ENCODE measurements around the gene PROSER2.
A peak's percentile ranks its signal among the peaks of the same experiment; 100 is the strongest.

The PROSER2 gene

GRCh38 chr10:11869743-11870460, 46.7 kb downstream of the PROSER2 start:
- DNase-seq = no peak
- no peak for ATAC-seq

- ATAC-seq = no peak
Measured at GRCh38 chr10:11870461-11870780, 47.3 kb downstream of the PROSER2 start.

GRCh38 chr10:11870900-11871400, 47.8 kb downstream of the PROSER2 start:
- no peak for ATAC-seq
- no peak for DNase-seq

More at GRCh38 chr10:11870461-11870780, 47.3 kb downstream of the PROSER2 start:
- no peak for DNase-seq

DNA sequence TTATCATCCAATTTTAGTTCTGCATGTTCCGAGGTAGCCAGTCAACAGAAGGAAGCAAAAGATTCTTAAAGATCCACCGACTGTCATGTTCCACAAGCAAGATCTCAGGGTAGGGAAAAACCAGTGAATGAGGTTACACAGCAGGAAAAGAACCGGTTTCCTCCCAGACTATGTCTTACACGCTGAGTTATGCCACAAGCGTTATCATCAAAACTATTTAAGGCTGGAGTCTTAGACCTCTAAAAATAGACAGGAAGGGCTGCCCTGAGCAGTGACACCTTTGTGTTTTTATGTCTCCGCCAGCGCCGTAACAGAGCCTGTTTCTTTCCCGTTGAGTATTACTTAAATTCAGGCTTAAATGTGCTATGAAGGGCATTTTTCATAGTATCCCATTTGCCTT, 48.3 kb downstream of the PROSER2 start:
- DNase-seq (no peak), ATAC-seq (no peak)

DNA sequence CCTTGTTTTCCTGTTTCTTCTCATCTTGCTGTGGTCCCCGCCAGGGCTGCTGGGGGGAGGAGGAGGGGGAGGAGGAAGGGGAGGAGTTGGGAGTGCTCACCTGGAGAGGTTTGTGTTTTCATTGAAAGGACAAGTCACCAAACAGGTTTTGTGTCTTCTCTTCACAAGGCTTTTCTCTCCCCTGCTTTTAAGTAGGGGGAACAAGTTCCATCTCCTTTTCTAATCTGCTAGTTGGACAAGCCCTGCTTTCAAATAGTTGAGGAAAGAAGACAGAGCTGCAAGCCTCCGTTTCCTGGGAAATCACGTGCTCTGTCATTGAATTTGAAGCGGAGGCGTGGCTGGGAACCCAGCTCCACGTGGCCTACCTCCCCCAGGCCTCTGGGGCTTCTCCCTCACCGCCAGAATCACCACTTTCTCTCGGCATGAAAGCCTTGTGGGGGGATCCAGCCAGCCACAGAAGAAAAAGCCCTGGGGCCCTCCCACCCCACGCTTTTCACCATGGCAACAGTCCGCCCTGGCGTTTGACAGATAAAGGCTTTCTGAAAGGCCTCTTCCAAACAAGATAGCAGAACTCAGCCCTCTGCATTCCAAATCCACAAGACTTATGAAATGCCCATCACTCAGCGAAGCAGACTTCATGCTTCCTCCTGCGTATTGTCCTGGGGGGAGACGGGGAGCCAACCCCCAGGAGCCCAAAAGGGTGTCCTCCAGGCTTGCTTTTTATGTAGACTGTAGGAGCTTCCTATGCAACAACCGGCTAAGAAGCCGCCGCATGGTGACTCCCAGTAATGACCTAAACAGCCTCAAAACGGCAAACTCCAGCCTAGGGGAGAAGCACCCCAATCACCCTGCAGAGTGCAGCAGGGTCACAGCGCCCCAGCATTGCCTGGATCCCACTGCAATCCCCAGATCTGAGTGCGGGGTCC, 51.7 kb downstream of the PROSER2 start:
- ATAC-seq (peak; percentile 87), DNase-seq (peak; percentile 69)

GRCh38 chr10:11875494-11876281, 52.5 kb downstream of the PROSER2 start:
- ATAC-seq (no peak), DNase-seq (no peak)

DNA sequence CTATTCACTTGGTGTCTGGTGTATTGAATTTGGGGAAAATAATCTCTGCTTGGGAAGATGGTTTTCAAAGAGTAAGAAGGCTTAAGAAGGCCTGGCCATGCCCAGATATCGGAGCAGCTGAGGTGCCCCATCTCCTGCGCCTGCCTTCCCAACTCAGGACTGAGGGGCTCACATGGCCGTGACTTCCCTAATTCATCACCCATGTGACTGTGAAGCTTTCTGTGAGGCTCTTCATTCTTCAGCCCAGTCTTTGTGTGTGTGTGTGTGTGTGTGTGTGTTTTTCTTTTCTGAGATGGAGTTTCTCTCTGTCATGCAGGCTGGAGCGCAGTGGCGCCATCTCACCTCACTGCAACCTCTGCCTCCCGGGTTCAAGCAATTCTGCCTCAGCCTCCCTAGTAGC, 53.2 kb downstream of the PROSER2 start:
- DNase-seq = no peak
- no peak for ATAC-seq

DNA sequence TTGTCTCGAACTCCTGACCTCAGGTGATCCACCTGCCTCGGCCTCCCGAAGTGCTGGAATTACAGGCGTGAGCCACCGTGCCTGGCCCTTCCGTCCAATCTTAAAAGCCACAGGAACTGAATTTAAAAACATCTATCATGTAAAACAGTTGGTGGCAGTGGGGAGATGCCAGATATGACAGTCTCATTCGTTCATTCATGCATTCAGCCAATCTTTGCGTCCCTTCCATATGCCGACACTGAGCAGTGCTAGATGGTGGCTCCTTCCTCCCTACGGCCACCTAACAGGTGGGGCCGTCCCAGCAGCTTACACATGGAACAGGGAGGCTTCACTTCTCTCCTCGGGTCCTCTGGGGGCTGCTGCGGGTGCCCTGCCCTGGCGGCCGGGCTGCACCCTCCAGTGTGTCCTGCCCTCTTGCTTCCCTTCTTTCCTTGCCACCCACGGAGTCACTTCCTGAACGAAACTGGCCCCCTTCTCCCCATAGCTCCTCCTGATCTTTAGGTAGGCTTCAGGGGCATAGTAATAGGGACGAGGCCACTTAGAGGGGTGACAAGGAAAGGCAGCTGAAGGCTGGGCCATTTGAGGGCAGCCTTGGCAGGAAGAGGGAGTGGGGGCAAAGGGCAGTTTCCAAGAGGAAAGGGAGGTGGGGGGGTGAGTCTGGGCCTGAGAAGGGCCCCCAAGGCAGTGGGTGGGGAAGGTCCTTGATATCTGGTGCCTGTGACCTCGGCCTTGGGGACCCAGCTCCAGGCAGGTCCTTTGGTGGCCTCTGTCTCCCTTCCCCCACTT, 53.8 kb downstream of the PROSER2 start:
- DNase-seq (no peak), ATAC-seq (no peak)

DNA sequence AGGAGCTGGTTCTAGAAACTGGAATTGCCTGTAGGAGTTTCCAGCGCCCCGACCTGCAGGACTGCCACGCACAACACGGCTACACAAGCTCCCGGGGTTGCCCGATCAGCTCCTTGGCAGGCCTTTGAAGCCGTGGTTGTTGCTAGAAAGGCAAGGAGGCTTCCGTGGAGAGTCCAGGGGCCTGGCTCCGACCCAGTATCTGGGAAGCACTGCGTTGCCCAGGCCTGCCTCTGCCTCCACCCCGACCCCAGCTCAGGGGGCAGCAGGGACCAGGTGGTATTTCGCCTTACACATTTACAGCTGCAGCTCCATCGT, 54.4 kb downstream of the PROSER2 start:
- ATAC-seq (no peak), DNase-seq (no peak)

GRCh38 chr10:11878776-11879175, 55.6 kb downstream of the PROSER2 start:
- DNase-seq (no peak), ATAC-seq (no peak)

- ATAC-seq = no peak
- DNase-seq = no peak
Measured at GRCh38 chr10:11879387-11880094, 56.4 kb downstream of the PROSER2 start.

DNA sequence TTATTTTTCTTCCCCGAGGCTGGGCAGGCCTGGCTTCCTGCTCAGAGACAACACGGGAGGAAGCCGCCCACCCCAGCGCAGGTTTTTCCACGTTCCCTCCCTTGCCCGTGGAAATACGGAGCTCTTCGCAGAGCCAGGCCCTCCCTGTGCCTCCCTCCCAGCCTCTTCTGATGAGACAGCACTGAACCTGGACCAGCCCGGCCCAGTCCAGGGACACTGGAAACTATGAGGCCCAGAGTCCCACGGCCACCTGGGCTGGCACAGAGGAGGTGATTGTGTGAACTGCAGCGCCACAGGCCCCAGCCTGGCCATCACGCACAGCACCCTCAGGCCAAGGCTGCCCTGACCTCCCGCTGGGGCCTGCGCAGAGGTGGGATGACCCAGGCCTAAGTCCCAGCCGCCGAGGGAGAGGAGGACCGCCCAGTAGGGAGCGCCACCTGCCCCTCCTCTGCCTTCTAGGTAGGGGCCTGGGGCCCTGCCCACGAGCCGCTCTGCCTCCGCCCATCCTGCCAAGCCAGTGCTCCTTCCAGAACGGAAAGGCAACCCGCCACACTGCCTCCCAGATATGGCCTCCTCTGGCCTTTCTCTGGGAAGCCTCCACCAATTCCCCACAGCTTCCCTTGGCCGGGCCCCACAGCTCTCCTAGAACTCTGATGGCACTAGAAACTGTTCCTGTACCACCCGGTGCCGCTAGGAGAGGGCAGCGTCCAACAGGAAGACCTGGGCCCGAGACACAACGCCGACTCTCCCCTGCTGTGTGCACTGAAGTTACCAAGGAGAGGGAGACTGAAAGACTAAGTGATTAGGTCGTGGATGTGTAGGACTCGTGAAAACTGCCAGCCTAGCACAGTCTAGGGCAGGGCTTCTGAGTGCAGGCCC, 57.2 kb downstream of the PROSER2 start:
- no peak for DNase-seq
- ATAC-seq = no peak

GRCh38 chr10:11881030-11881476, 57.9 kb downstream of the PROSER2 start:
- no peak for ATAC-seq
- DNase-seq = no peak

DNA sequence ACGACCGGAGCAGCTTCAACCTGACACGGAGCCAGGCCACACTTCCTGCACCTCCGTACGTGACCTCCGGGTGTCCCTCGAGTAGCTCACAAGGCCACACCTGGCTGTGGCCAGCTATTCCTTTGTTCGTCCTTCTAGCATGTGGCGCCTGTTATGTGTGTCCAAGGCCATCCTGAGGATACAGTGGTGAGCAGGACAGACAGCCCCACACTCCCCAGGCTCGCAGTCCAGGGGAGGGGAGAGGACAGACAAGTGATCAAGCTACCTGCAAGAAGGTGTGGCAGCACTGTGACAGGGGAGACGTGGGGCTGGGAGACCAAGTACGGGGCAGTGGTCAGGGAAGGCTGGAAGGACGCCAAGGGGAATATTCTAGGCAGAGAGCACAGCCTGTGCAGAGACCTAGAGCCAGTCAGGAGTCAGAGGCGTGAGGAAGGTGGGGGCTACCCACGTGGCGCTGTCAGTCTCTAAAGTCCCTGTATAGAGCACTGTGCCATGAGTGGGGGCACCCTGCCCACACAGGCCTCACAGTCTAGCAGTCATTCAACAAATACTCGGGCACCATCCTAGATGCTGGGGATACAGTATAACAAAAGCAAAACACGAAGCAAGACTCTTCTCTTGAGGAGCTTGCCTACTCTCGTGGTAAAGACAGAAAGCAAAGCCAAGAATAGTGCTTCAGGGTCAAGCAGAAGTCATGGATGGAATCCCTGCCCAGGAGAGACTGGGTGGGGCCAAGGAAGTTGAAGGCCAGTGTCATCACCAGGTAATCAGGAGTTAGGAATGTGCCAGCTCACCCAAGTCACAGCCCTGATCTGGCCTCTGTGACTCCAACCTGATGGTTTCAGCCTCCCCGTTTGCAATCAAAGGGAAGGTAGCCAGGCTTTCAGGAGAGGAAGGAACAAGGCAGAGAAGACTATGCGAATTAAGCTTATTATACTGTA, 58.6 kb downstream of the PROSER2 start:
- ATAC-seq (no peak), DNase-seq (no peak)

DNA sequence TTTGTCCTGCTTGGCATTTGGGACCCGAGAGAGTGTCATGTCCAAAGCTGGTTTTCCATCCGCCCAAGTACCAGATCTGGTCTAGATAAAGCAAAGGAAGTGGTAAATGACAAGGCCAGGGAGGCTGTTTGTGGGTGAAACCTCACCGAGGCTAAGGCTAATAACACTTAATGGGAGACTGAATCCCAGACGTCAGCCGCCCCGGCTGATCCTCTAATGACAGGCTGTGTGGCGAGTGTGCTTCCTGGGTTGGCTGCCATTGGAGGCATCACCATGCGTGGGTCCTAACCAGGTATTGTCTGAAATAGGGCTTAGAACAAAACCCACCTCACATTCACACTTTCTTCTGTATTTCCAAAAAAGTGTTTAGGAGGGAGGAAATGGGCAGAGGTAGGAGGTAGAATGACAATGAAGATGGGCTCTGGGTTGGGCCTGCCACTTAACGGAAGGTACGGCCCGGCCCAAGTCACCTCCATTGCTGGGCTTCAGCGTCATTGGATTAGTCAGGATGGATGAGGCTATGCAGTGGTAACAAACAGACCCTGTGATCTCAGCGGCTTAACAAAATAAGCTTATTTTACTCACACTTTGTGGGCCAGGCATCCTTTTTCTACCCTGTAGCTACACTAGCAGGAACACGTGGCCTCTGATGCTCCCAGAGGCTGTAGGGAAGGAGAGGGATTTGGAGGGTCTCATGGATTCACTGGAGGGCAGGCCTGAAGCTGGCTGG, 59.7 kb downstream of the PROSER2 start:
- DNase-seq = no peak
- no peak for ATAC-seq

GRCh38 chr10:11884706-11885423, 61.7 kb downstream of the PROSER2 start:
- DNase-seq (no peak), ATAC-seq (no peak)

DNA sequence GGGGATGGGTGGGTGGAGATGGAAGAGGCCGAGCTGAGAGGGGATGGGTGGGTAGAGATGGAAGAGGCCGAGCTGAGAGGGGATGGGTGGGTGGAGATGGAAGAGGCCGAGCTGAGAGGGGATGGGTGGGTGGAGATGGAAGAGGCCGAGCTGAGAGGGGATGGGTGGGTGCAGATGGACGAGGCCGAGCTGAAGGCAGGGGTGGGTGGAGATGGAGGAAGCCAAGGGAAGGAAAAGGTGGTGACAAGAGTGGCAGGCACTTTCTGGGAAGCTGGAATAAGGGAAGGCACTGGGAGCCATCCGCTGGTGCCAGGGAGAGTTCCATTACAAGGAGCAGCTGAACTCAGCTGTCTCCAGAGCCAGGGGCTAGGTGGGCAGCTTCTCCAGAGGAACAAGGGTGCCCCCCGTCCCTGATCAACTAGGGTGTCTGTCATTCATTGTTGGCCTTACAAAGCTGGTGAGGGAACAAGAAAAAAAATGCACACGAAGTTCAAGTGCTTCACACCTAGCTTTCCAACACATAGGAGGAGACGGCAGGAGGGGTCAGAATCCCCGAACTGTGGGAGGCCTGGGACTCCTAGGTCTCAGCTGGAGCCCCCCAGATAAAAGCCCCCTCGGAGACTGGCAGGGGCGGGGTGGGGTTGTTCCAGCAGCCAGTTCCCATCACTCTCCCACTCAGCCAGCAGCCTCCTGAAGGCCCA, 62.4 kb downstream of the PROSER2 start:
- ATAC-seq (no peak), DNase-seq (no peak)
